GM10847 (cell line): ENCODE measurements around the gene GSG1L.

Experiments used
- POLR2A ChIP-seq: IDR thresholded peaks from 2 replicates; pipeline ENCODE4 v1.6.1; 2011; ENCODE audit not compliant: insufficient read length; ENCODE audit errors: extremely low read depth

Gene GSG1L

DNA sequence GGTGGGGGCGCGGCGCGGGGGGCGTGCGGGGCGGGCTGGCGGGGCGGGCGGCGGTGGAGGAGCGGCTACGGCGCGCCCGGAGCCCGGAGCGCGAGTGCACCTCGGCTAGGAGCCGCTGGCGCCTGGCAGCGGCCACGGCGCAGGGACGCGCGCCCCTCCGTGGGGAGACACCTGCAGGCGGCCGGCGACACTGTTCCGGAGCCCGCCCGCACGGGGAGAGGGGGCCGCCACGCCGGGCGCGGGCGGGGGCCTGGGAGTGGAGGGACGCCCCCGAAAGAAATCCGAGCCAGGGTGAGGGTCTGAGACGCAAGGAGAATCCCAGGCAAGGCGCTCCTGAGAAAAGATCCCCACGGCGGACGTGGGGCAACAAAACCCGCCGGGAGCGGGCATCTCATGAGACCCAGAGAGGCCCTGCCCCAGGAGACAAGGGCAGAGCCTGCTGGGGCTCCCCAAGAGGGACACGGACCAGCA is at the start of gene GSG1L:
Gene GSG1L, minus strand, starts transcription at position 124 of the 471 bp plus-strand sequence. CDS start 290 bp downstream, outside the sequence.
- no peak for TF ChIP-seq POLR2A

DNA sequence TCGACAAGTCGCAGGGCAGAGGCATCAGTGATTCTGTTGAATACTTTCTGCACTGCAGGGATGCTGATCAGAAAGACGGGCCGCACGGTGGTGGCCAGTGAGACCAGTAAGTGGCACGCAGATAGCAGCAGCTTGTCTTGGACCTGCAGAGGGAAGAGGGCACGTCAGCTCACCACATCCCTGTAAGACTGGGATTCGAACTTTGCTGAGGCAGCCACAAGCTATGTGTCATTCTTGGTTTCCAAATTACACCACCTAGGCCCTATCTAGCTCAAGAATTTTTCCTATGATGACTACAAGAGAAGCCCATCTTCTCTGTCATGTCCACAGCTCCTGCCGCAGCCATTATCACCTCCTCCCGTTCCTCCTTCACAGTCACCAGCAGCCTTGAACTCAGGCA is 49.4 kb upstream of the GSG1L start:
- TF ChIP-seq POLR2A, result no peak

DNA sequence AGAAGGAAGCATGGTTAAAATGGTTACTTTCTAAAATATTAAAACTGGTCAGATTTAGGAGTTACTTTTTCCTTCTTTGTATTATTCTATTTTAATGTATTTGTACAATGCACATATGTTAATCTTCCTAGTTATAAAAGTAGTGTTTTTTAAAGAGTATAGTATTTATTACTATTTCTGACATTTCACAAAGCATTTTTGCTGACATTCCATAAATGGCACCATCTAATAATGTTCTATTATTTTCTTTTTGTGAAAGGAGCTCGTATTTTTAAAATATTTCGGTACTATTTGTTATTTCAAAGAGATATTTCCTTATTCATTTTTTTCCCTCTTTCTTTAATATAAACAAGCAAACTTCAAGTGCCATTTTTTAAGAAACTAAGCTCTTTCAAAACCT is 47.5 kb upstream of the GSG1L start:
- TF ChIP-seq POLR2A, result no peak

DNA sequence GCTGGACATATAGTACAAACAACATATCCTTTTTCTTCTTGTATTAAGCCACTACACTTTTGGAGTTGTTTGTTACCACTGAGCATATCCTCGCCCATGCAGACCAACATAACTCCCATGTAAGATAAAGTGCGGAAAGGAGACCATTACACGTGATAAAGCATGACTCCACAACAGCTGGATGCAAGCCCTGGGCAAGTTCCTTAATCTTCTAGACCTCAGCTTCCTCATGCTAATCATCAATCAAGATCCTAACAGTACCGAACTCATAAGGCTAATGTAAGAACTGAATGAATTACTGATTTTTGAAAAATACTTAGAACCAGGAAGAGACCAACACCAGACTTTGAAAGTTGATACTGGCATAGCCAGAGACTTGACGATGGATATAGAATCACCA is 47.0 kb upstream of the GSG1L start:
- TF ChIP-seq POLR2A, result no peak

DNA sequence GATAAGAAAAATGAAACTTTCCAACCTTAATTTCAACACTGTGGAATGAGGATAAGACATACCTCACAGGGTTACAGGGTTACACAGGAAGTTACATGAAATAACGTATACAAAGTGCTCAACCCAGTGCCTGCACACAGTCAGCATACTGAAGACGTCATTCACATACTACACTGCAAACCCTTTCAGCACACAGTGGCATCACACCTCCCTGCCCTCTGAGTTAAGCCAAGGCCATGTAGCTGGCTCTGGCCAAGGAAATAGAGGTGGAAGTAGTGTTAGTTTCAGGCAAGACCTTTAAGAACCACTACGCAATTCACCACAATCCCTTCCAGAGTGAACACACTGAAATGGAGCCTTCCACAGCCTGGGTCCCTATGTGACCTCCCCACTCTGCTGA is 46.6 kb upstream of the GSG1L start:
- TF ChIP-seq POLR2A, result no peak

DNA sequence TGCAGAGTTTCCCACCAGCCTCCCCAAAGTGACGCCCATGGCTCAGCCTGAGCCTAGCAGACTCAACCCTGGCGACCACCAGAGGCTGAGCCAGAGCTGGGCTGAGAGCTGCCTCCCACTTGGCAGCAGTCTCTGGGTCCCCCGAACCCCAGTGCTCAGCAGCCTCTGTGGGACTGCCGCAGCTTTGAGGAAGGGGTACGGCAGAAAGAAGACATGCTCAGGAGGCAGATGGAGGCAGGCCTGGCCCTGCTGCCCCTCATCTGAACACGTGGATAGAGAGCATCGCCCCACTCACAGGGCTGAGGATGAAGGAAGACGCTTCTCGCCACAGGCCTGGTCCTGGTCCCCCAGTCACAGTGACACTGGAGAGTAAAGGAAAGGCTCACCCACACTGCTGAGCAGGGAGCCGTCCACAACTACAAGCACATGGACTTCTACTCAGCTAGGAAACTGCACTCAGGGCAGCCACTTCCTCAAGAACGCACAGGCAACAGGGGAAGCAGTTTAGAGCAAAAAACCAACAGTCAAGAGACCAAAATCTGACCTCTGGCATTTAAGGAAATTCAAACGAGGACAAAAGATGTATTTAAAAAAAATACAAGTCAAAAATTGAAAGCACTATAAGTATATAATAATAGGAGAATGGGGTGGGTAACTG is 45.2 kb upstream of the GSG1L start:
- no peak for TF ChIP-seq POLR2A

DNA sequence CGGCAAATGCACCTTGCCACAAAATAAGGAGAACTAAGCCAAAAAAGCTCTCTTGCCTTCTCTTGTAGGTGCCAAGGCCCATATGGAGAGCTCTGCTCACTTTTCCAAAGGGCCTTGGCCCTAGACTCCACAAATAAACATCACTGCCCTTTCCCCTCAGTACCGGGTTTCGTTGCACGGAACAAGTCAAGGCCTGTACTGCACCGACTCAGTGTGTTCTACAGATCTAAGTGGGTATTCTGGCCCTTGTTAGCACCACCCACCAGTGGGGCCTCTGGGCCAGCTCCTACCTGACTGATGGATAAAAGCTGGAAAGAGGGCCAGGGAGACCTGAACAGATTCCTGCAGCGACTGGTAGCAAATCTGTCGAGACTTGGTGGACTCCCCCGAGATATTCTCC is 43.7 kb upstream of the GSG1L start:
- TF ChIP-seq POLR2A, result no peak

DNA sequence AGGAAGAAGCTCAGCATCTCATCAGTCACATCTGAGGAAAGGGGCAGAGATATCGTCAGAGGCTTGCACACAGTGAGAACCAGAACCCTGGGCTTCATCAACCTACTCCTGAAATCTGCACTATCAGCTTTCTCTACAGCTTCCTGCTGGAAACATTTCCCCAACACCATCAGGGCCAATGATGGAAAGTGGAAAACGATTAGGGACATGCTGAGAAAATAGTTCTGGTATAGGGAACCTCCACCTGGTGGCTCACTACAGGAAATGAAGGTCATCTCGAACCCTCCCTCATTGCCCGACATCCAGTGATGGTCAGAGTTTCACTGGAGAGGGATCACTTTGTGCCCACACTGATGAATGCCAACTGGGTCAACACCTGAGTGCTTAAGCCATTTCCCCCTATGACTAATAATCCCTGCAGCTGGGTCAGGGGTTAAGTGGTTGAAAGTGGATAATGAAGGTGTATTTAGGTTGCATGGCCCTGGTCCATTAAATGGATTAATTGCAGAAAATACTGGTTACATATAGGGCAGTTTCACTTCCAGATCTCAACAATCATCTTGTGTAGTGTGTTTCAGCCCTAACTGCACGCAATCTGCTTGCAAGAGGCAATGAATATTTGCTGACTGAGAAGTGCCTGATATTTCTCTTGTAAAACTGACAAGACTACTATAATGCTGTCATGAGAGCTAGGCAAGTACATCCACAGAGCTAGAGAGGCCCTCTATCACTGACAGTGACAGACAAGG is 43.1 kb upstream of the GSG1L start:
- TF ChIP-seq POLR2A, result no peak

DNA sequence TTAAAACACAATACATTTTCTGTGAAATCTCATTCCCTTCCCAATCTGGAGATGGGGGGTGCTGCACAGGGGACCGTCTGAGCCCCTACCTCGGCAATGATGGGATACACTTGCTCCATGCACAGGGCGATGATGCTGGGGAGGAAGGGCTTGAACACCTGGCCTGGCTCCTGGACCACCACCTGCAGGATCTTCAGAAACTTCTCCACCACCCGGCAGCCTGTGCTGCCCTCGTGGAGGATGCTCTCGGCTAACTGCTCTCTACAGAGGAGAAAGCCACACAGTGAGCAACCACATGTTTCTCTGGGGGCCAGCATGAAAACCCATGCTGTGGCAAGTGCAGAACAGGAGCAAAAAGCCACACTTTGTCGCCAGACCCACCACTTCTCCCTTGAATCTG is 42.4 kb upstream of the GSG1L start:
- TF ChIP-seq POLR2A, result no peak

DNA sequence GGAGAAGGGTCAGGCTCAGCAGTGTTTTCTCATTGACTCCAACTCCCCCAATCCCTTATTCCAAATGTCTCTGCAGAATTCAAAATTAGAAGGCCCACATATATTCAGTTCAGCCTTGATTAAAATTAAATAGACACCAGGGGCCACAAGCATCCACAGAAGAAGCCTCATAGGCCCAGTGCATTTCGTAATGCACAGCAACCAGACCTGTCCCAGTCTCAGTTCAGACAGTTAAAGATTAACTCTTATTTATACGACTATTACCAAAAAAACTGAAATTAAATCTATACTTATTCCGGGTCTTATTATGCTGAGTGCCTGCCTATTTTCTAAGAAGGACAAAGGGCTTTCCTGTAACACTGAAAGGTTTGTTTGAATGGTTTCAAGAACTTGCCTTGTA is 41.8 kb upstream of the GSG1L start:
- TF ChIP-seq POLR2A, result no peak

DNA sequence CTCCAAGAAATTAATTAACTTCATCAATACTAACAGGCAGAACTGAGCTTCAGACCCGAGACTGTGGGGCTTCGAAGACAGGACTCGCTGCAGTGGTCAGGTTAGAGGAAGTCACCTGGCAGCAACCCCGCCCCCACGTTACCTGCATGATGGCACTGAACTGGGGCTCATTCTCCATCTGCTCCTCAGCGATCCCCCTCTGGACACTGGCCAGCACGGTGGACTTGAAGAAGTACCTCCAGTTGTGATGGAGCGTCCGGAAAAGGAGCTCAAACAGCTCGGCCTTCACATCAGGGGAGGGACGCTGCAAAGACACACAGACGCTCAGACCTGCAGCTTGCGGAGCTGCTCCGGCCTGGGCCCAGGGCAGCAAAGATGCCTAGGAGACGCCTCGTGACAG is 40.9 kb upstream of the GSG1L start:
- TF ChIP-seq POLR2A, result no peak

DNA sequence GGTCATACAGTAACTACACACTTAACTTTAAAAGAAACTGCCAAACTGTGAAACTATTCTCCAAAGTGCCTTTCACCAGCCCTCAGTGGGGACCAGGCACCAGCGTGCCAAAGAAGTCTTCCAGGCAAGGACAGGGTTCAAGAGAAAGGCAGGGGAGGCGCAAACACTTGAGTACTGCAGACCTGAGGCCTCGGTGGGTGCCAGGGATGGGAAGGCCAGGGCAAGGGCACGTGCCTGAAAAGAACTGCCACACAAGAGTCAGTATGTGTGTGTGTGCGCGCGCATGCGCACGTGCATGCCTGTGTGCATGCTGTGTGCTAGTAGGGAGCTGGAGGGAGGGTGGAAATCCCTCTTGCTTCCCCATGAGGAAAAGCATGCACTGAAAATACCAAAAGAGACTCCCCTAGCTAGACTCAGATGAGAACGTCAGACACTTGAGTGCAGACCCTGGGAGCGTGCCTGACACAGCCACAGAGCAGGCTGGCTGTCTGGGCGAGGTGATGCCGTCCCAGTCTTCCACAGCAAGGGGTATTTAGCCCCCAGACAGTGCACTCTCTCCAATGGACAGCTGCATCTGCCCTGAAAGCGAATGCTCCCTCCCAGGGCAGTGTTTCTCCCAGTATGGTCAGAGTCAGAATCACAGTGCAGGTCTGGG is 40.1 kb upstream of the GSG1L start:
- TF ChIP-seq POLR2A, result no peak

DNA sequence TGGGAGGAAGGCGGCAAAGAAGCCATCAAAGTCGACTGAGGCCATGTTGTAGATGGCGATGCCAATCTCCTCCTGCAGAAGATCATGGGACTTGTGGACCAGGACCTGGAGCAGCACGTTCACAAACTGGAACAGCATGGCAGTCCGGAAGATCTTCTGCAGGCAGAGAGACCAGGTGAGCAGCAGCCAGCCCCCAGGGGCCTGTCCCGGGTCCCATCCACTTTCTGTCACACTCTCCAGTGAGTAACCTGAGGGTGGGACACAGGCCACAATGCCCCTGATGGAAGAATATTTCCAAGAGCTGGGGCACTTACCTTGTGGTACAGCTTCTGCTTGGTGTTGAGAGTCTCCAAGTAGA is 38.0 kb upstream of the GSG1L start:
- TF ChIP-seq POLR2A, result no peak

DNA sequence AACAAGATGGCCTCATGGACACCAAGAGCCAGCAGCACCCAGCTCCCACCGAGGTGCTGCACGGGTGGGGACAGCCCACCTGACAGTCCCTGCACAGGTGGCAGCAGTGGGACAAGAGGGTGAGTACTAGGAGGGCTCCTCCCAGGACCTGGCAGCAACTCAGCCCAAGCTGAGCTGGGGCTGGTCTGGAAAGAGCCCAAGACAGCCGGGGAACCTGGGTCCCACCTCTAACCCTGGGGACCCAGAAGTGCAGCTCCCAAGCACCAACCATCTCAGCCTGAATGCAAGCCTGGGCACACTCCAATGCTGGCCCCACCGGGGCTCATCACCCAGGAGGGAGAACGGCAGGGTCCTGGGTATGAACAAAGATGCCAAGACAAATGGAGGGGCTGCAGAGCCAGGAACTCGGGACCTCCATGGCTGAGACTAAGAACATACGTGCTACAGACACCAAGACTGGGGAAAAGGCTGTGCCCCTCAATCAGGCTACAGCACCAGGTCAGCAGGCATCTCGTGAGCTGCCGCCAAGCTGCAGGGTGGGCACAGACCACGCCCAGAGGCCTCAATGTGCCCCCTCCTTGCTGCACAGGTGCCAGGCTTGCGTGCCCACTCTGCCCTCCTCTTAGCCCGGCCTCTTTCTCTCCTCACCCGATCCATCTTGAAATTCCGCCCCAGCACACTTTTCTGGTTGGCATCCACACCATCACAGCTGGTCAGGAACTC is 37.5 kb upstream of the GSG1L start:
- TF ChIP-seq POLR2A, result no peak
